Endothelial cell of umbilical vein (primary cell): ENCODE measurements around the gene OR51E2. TPM values are rescaled to one million over a fixed set of nuclear protein-coding genes. Genes with fewer than 3 reads are reported as not detected.

Experiments
- BruUV-seq: library from RNA; stranded (reverse); fragments of 400-500 nt; replicated peaks from 2 replicates; lab custom pipeline; 2021; lab: Mats Ljungman, UMichigan
- CTCF ChIA-PET: fragments of 300-600, 350-600 bp; sonication (Branson Sonifier 250); formaldehyde crosslinking; loops from one replicate; lab custom pipeline; 2021; ENCODE audit warnings: antibody characterized with exemption, inconsistent platforms; lab: Charles Lee
- POLR2A ChIA-PET: fragments of 300-600, 350-600 bp; sonication (Branson Sonifier 250); formaldehyde crosslinking; loops from one replicate; lab custom pipeline; 2021; ENCODE audit warnings: antibody characterized with exemption, inconsistent platforms; lab: Charles Lee
- DNase-seq: peaks from one replicate; pipeline ENCODE4 v3.0.0-alpha.2; 2011; ENCODE audit warnings: low read depth, low spot score
- FAIRE-seq: peaks from 2 replicates; lab custom pipeline; 2011; peaks lifted over from hg19 to GRCh38; lab: Jason Lieb, UNC
- H2AFZ ChIP-seq: 2 replicates; pipeline ENCODE4 v1.6.0; 2012; ENCODE audit warnings: low read depth, low read length, control low read depth, inconsistent platforms
- H3K27ac ChIP-seq: 2 replicates; pipeline ENCODE4 v1.5.1; 2011; ENCODE audit warnings: low read depth, mild to moderate bottlenecking, control low read depth, low read length, moderate library complexity; ENCODE audit not compliant: insufficient read depth
- H3K27me3 ChIP-seq, 2 experiments: 2 replicates each; pipeline versions ENCODE4 v1.6.0 to v1.6.1; 2011; ENCODE audit warnings: low read length in 2 of 2, mixed read lengths in 1 of 2; ENCODE audit not compliant: control insufficient read depth in 2 of 2, insufficient read depth in 2 of 2
- H3K36me3 ChIP-seq, 2 experiments: 2 replicates in 1 of 2; 3 replicates in 1 of 2; pipeline ENCODE4 v1.5.1; 2011; ENCODE audit warnings: low read length in 2 of 2, mild to moderate bottlenecking in 1 of 2, moderate library complexity in 1 of 2; ENCODE audit not compliant: control insufficient read depth in 2 of 2, insufficient read depth in 2 of 2; ENCODE audit errors: extremely low read depth in 1 of 2
- H3K4me1 ChIP-seq: 3 replicates; pipeline ENCODE4 v1.5.1; 2011; ENCODE audit warnings: mild to moderate bottlenecking, low read length; ENCODE audit not compliant: control insufficient read depth, insufficient read depth; ENCODE audit errors: extremely low read depth
- H3K4me2 ChIP-seq: 2 replicates; pipeline ENCODE4 v1.6.1; 2011; ENCODE audit warnings: low read length, control low read depth, mixed read lengths; ENCODE audit not compliant: insufficient read depth
- H3K4me3 ChIP-seq, 3 experiments: fragments of 200-600 bp in 1 of 3; sonication (generic), shearing (Covaris generic) in 1 of 3; replicated peaks in 1 of 3; 2 replicates each; pipeline ENCODE4 v1.5.1; 2011 to 2016; ENCODE audit warnings: control low read depth in 3 of 3, low read length in 3 of 3, mild to moderate bottlenecking in 2 of 3, inconsistent platforms in 1 of 3, low read depth in 1 of 3, moderate library complexity in 1 of 3; ENCODE audit not compliant: insufficient read depth in 1 of 3
- H3K79me2 ChIP-seq: 2 replicates; pipeline ENCODE4 v1.6.0; 2012; ENCODE audit warnings: low read length, inconsistent platforms; ENCODE audit not compliant: control insufficient read depth, insufficient read depth
- H3K9ac ChIP-seq: replicated peaks from 2 replicates; pipeline ENCODE3; 2011; ENCODE audit warnings: low read length, control low read depth; ENCODE audit not compliant: insufficient read depth; ENCODE audit errors: extremely low read depth
- H3K9me1 ChIP-seq: replicated peaks from 3 replicates; pipeline ENCODE4 v1.6.0; 2011; ENCODE audit warnings: mild to moderate bottlenecking, low read length; ENCODE audit not compliant: control insufficient read depth, insufficient read depth; ENCODE audit errors: extremely low read depth
- H3K9me3 ChIP-seq: replicated peaks from 2 replicates; pipeline ENCODE4 v1.5.1; 2012; ENCODE audit warnings: low read length, inconsistent platforms; ENCODE audit not compliant: control insufficient read depth, insufficient read depth
- H4K20me1 ChIP-seq: replicated peaks from 2 replicates; pipeline ENCODE3; 2011; ENCODE audit warnings: mild to moderate bottlenecking, low read length; ENCODE audit not compliant: control insufficient read depth, insufficient read depth; ENCODE audit errors: extremely low read depth
- CTCF ChIP-seq, 2 donors: IDR thresholded peaks; 1 replicate in 1 of 2; 2 replicates in 1 of 2; pipeline ENCODE4 v1.5.1; 2011; ENCODE audit warnings: low read length in 2 of 2, mild to moderate bottlenecking in 2 of 2, moderate library complexity in 2 of 2, control low read depth in 1 of 2, inconsistent platforms in 1 of 2, low read depth in 1 of 2; ENCODE audit not compliant: insufficient read depth in 1 of 2; ENCODE audit errors: extremely low read depth in 1 of 2
- EZH2 ChIP-seq: IDR thresholded peaks from 2 replicates; pipeline ENCODE4 v1.6.1; 2012; ENCODE audit warnings: borderline replicate concordance, low read depth, mild to moderate bottlenecking, moderate library complexity, low read length, inconsistent platforms; ENCODE audit not compliant: severe bottlenecking
- FOS ChIP-seq: IDR thresholded peaks from 2 replicates; pipeline ENCODE4 v1.6.1; 2011; ENCODE audit warnings: mild to moderate bottlenecking, low read length, moderate library complexity, borderline replicate concordance; ENCODE audit not compliant: insufficient read depth
- GATA2 ChIP-seq: IDR thresholded peaks from 2 replicates; pipeline ENCODE4 v1.7.0; 2011; ENCODE audit warnings: low read depth, mild to moderate bottlenecking, moderate library complexity, mixed read lengths, low read length; ENCODE audit not compliant: insufficient read length, insufficient read depth
- JUN ChIP-seq: IDR thresholded peaks from 2 replicates; pipeline ENCODE4 v1.6.1; 2011; ENCODE audit warnings: borderline replicate concordance, low read depth; ENCODE audit not compliant: insufficient read length, insufficient read depth
- MAX ChIP-seq: IDR thresholded peaks from 2 replicates; pipeline ENCODE4 v1.6.1; 2011; ENCODE audit not compliant: insufficient read depth, insufficient read length
- POLR2A ChIP-seq: IDR thresholded peaks from 2 replicates; pipeline ENCODE4 v1.6.1; 2012; ENCODE audit warnings: low read depth, mild to moderate bottlenecking, control low read depth, low read length
- POLR2AphosphoS5 ChIP-seq: IDR thresholded peaks from 2 replicates; pipeline ENCODE4 v1.6.1; 2012; ENCODE audit warnings: low read depth, mild to moderate bottlenecking, control low read depth, low read length, moderate library complexity; ENCODE audit not compliant: insufficient read depth
- dilution Hi-C: fragments of 300-500 bp; cut with MboI; formaldehyde crosslinking; loops from one replicate; pipeline ENCODE4 v1.15.0; 2019; ENCODE audit warnings: low sequenced_read_pairs; ENCODE audit not compliant: extremely low pct_ligation_motif_present
- intact Hi-C: fragments of 100-400 bp; cut with micrococcal nuclease; formaldehyde crosslinking; loops from one replicate; pipeline ENCODE4 v1.10.0; 2022
- polyA plus RNA-seq, 4 experiments: library from polyadenylated mRNA; depleted of rRNA in 3 of 4; stranded (reverse) in 3 of 4; unstranded in 1 of 4; fragments of >200 nt; gene quantifications; 2 replicates each; pipeline versions ENCODE4 v1.2.1 to v1.2.3, GENCODE V29; 2011 to 2012; ENCODE audit warnings: missing spikeins in 1 of 4
- total RNA-seq: library from RNA; stranded (reverse); gene quantifications from 2 replicates; pipeline ENCODE4 v1.2.3, GENCODE V29; 2021

Gene OR51E2
- total and polyA plus RNA-seq, 2 donors (not counting 3 experiments of a cell fraction or from before 2014, with no cell fraction given) = not detected

GRCh38 chr11:4682623-4683419 is 14.8 kb downstream of the OR51E2 start:
- no peaks in the 10 kb centered on the region for H3K9me3 ChIP-seq
- no peaks in the 10 kb centered on the region for H3K27me3 ChIP-seq
- BruUV-seq = no TSS peak
- ChIA-PET CTCF (interaction anchor here (0.6 kb wide), 1 partner anchor 66 kb away, joined by 3 read pairs; no protein-coding TSS in a partner anchor), POLR2A (no interaction called here)
- H2AFZ ChIP-seq = no peak overlapping the region
- no peaks in the 10 kb centered on the region for H4K20me1 ChIP-seq
- H3K27ac ChIP-seq = no peak overlapping the region
- H3K9me1 ChIP-seq = no peaks in the 10 kb centered on the region
- DNase-seq (no peak), FAIRE-seq (no peak)
- intact Hi-C loops = no loop called here
- H3K36me3 ChIP-seq = no peaks in the 10 kb centered on the region
- H3K79me2 ChIP-seq = no peaks in the 10 kb centered on the region
- H3K4me2 ChIP-seq = no peak overlapping the region
- H3K4me1 ChIP-seq = no peaks in the 10 kb centered on the region
- TF ChIP-seq GATA2 (no peak), CTCF (IDR thresholded peaks at IDR 0.05; ENCODE audit: extremely low read depth in 1 of 2, insufficient read depth in 1 of 2, low read depth in 1 of 2, low read length in 2 of 2) (no peak), POLR2A (no peak), POLR2AphosphoS5 (no peak), MAX (no peak), EZH2 (no peak), JUN (no peak), FOS (no peak)
- dilution Hi-C loops = no loop called here
- H3K4me3 ChIP-seq = no peak overlapping the region
- no peak overlapping the region for H3K9ac ChIP-seq
